K562 (cell line): Measurements from ENCODE around the gene PRAMEF11. TPM values are rescaled to one million over a fixed set of nuclear protein-coding genes. Genes with fewer than 3 reads are reported as not detected.

Source experiments
- ARID1B ChIP-seq: fragments of 450-650 bp; IDR thresholded peaks from 2 replicates; pipeline ENCODE4 v1.6.1; 2016; ENCODE audit warnings: antibody characterized with exemption, mild to moderate bottlenecking, inconsistent platforms
- BCOR ChIP-seq: fragments of 450-650 bp; IDR thresholded peaks from 2 replicates; pipeline ENCODE4 v1.6.1; 2016
- BRCA1 ChIP-seq, 2 experiments: fragments of 450-650 bp in 1 of 2; sonication (generic) in 1 of 2; formaldehyde crosslinking in 1 of 2; IDR thresholded peaks; 2 replicates each; pipeline versions ENCODE4 v1.5.0 to v1.6.1; 2017 to 2020; ENCODE audit warnings: mild to moderate bottlenecking in 1 of 2, missing genetic modification reagents in 1 of 2
- CREB1 ChIP-seq, 2 experiments: sonication (generic) in 1 of 2; formaldehyde crosslinking in 1 of 2; IDR thresholded peaks; 2 replicates each; pipeline versions ENCODE4 v1.6.1 to v1.8.0; 2012 to 2022; ENCODE audit warnings: inconsistent platforms in 1 of 2, mild to moderate bottlenecking in 1 of 2, missing genetic modification reagents in 1 of 2, moderate library complexity in 1 of 2
- DPF2 ChIP-seq: fragments of 450-650 bp; IDR thresholded peaks from 2 replicates; pipeline ENCODE4 v1.6.1; 2016
- JUN ChIP-seq, 2 experiments: sonication (generic) in 1 of 2; formaldehyde crosslinking in 1 of 2; IDR thresholded peaks; 2 replicates each; pipeline versions ENCODE4 v1.6.1 to v1.8.0; 2012 to 2022; ENCODE audit warnings: borderline replicate concordance in 2 of 2, mild to moderate bottlenecking in 2 of 2, improper control_type of control experiment in 1 of 2, low read depth in 1 of 2, low read length in 1 of 2, missing genetic modification reagents in 1 of 2
- KDM5B ChIP-seq: fragments of 200-600 bp; sonication (generic); IDR thresholded peaks from 2 replicates; pipeline ENCODE4 v1.6.1; 2012; ENCODE audit warnings: low read depth, mild to moderate bottlenecking, moderate library complexity, low read length, control low read depth, inconsistent platforms; ENCODE audit not compliant: insufficient replicate concordance
- MAFF ChIP-seq: IDR thresholded peaks from 2 replicates; pipeline ENCODE4 v1.6.1; 2012; ENCODE audit warnings: low read length, improper control_type of control experiment
- MTA3 ChIP-seq: fragments of 450-650 bp; formaldehyde crosslinking; IDR thresholded peaks from 2 replicates; pipeline ENCODE4 v1.6.1; 2017; ENCODE audit warnings: mild to moderate bottlenecking, borderline replicate concordance
- NFYB ChIP-seq: IDR thresholded peaks from 2 replicates; pipeline ENCODE4 v1.6.1; 2011; ENCODE audit warnings: mild to moderate bottlenecking, moderate library complexity; ENCODE audit not compliant: insufficient read length; ENCODE audit errors: extremely low read depth
- NR3C1 ChIP-seq: sonication (generic); formaldehyde crosslinking; IDR thresholded peaks from 2 replicates; pipeline ENCODE4 v1.8.1; 2022; ENCODE audit warnings: missing genetic modification reagents
- PRPF4 ChIP-seq: fragments of 200-400 bp; formaldehyde crosslinking; IDR thresholded peaks from one replicate; pipeline ENCODE4 v1.6.1; 2017; ENCODE audit warnings: low read length, low read depth, mild to moderate bottlenecking; ENCODE audit not compliant: insufficient read depth, poor library complexity, severe bottlenecking
- STAT5A ChIP-seq: IDR thresholded peaks from 2 replicates; pipeline ENCODE4 v1.6.1; 2012; ENCODE audit warnings: low read length, inconsistent platforms, borderline replicate concordance
- SUPT5H ChIP-seq: fragments of 450-650 bp; IDR thresholded peaks from 2 replicates; pipeline ENCODE4 v1.6.1; 2016
- ZBTB11 ChIP-seq, 3 experiments: fragments of 200-800 bp in 1 of 3; fragments of 250-450 bp in 1 of 3; fragments of 450-650 bp in 1 of 3; sonication (Bioruptor Pico) in 1 of 3; sonication (Bioruptor generic) in 1 of 3; formaldehyde crosslinking in 1 of 3; IDR thresholded peaks; 2 replicates each; pipeline versions ENCODE4 v1.6.1 to v1.8.0; 2016 to 2022; ENCODE audit warnings: mild to moderate bottlenecking in 2 of 3, missing genetic modification characterization in 2 of 3, missing compliant biosample characterization in 1 of 3, moderate library complexity in 1 of 3
- ZBTB26 ChIP-seq: fragments of 450-650 bp; formaldehyde crosslinking; IDR thresholded peaks from 2 replicates; pipeline ENCODE4 v1.4.0; 2022; ENCODE audit warnings: missing genetic modification characterization
- ZFP36 ChIP-seq: fragments of 150-350 bp; IDR thresholded peaks from 2 replicates; pipeline ENCODE4 v1.6.1; 2018; ENCODE audit warnings: low read length, low read depth; ENCODE audit not compliant: partially characterized antibody
- ZNF644 ChIP-seq: fragments of 200-800 bp; sonication (Bioruptor generic); IDR thresholded peaks from 2 replicates; pipeline ENCODE4 v1.6.1; 2016; ENCODE audit warnings: low read depth, missing genetic modification characterization, missing compliant biosample characterization
- ZNF707 ChIP-seq: fragments of 250-450 bp; sonication (Bioruptor Pico); conservative IDR thresholded peaks from 2 replicates; pipeline ENCODE4 v1.8.0; 2022; ENCODE audit warnings: inconsistent platforms, mild to moderate bottlenecking, moderate library complexity
- ZNF766 ChIP-seq: fragments of 200-800 bp; sonication (Bioruptor generic); conservative IDR thresholded peaks from 2 replicates; pipeline ENCODE4 v1.6.1; 2016; ENCODE audit warnings: missing genetic modification characterization, missing compliant biosample characterization
- polyA plus RNA-seq, 8 experiments: library from polyadenylated mRNA; depleted of rRNA in 4 of 8; stranded (reverse) in 5 of 8; unstranded in 3 of 8; fragments of >200 nt; fragmentation: Nextera tagmentation in 2 of 8; fragmentation: Illumina TruSeq in 1 of 8; extraction: Ambion mirVana in 2 of 8; extraction: Trizol in 1 of 8; gene quantifications; 2 replicates each; pipeline versions ENCODE4 v1.2.1 to v1.2.3, GENCODE V29; 2011 to 2014; ENCODE audit warnings: inconsistent platforms in 1 of 8, missing spikeins in 1 of 8
- total RNA-seq, 7 experiments: library from RNA; depleted of rRNA in 6 of 7; stranded (reverse); fragments of >200 nt in 6 of 7; fragmentation: Illumina TruSeq in 2 of 7; extraction: Trizol in 2 of 7; gene quantifications; 2 replicates each; pipeline versions ENCODE4 v1.2.1 to v1.2.3, GENCODE V29; 2011 to 2021; ENCODE audit warnings: low replicate concordance in 1 of 7
- TF ChIP-seq, protein P1 (sequence below): fragments of 450-650 bp; IDR thresholded peaks from 2 replicates; pipeline ENCODE4 v1.6.1; 2016

The PRAMEF11 gene
- total and polyA plus RNA-seq, 9 of the 15 experiments (the other 6 are each of a cell fraction or from before 2014, with no cell fraction given), result not detected

GRCh38 chr1:12810691-12811408, 20.4 kb downstream of the PRAMEF11 start (continued):
- TF ChIP-seq CREB1 (IDR thresholded peaks at IDR 0.05) (no peak), CREB1 (CRISPR knock-in tag; IDR thresholded peaks at IDR 0.05) (no peak), BRCA1 (IDR thresholded peaks at IDR 0.05) (no peak), BRCA1 (CRISPR knock-in tag; IDR thresholded peaks at IDR 0.05) (no peak), ZNF766 (peak; percentile 81), STAT5A (peak; percentile 27; the same call in 1 of the 2 replicates), NFYB (no peak), ZNF644 (tag) (no peak), NR3C1 (no peak), JUN (IDR thresholded peaks at IDR 0.05; ENCODE audit: borderline replicate concordance, low read depth, low read length) (peak; percentile 57; the same call in 1 of the 2 replicates), JUN (CRISPR knock-in tag; IDR thresholded peaks at IDR 0.05; ENCODE audit: borderline replicate concordance) (no peak), ZBTB11 (CRISPR knock-in tag; IDR thresholded peaks at IDR 0.05) (no peak), BCOR (no peak), MTA3 (peak; percentile 29; the same call in 1 of the 2 replicates), MAFF (peak; percentile 74), ZFP36 (no peak), PRPF4 (no peak), ARID1B (peak; percentile 67), DPF2 (0 out of 2 replicates have a peak, but pooled peaks have one; percentile 32), KDM5B (no peak), SUPT5H (no peak), ZNF707 (no peak), ZBTB26 (CRISPR knock-in tag) (no peak)
- TF ChIP-seq, protein P1, sequence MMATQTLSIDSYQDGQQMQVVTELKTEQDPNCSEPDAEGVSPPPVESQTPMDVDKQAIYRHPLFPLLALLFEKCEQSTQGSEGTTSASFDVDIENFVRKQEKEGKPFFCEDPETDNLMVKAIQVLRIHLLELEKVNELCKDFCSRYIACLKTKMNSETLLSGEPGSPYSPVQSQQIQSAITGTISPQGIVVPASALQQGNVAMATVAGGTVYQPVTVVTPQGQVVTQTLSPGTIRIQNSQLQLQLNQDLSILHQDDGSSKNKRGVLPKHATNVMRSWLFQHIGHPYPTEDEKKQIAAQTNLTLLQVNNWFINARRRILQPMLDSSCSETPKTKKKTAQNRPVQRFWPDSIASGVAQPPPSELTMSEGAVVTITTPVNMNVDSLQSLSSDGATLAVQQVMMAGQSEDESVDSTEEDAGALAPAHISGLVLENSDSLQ, result 0 out of 2 replicates have a peak, but pooled peaks have one; percentile 42
